ENCODE measurements around the gene TXNDC5. TPM values are rescaled to one million over a fixed set of nuclear protein-coding genes. Genes with fewer than 3 reads are reported as not detected.

Gene TXNDC5
- total RNA-seq, 3 donors from 2014 or later: 123 to 191 (median 165) TPM

GRCh38 chr6:7879579-7879978 lies 31.0 kb downstream of the TXNDC5 start:
- Histone ChIP-seq H3K4me3 (no peak overlapping the region), H3K27ac (no peak overlapping the region), H3K9me3 (no peaks in the 10 kb centered on the region), H3K27me3 (no peaks in the 10 kb centered on the region), H3K4me1 (no peaks in the 10 kb centered on the region), H3K36me3 (peaks cover 6% of the 10 kb centered on the region)
- no peak for TF ChIP-seq POLR2A (IDR thresholded peaks at IDR 0.05)
- TF ChIP-seq CTCF (IDR thresholded peaks at IDR 0.05): no peak
- no peak for TF ChIP-seq POLR2AphosphoS5 (IDR thresholded peaks at IDR 0.05)
- intact Hi-C loops (cut with DNase I; ENCODE audit: low total_unique reads): no loop called here
- DNase-seq (ENCODE audit: low spot score in 2 of 2): no peak

GRCh38 chr6:7879043-7879442 lies 31.5 kb downstream of the TXNDC5 start:
- Histone ChIP-seq H3K4me1 (no peaks in the 10 kb centered on the region), H3K4me3 (no peak overlapping the region), H3K36me3 (peaks cover 3% of the 10 kb centered on the region), H3K27ac (no peak overlapping the region), H3K27me3 (no peaks in the 10 kb centered on the region), H3K9me3 (no peaks in the 10 kb centered on the region)
- intact Hi-C loops (cut with DNase I; ENCODE audit: low total_unique reads): no loop called here
- TF ChIP-seq POLR2AphosphoS5 (IDR thresholded peaks at IDR 0.05): no peak
- no peak for TF ChIP-seq CTCF (IDR thresholded peaks at IDR 0.05)
- no peak for TF ChIP-seq POLR2A (IDR thresholded peaks at IDR 0.05)
- no peak for DNase-seq (ENCODE audit: low spot score in 2 of 2)

DNA sequence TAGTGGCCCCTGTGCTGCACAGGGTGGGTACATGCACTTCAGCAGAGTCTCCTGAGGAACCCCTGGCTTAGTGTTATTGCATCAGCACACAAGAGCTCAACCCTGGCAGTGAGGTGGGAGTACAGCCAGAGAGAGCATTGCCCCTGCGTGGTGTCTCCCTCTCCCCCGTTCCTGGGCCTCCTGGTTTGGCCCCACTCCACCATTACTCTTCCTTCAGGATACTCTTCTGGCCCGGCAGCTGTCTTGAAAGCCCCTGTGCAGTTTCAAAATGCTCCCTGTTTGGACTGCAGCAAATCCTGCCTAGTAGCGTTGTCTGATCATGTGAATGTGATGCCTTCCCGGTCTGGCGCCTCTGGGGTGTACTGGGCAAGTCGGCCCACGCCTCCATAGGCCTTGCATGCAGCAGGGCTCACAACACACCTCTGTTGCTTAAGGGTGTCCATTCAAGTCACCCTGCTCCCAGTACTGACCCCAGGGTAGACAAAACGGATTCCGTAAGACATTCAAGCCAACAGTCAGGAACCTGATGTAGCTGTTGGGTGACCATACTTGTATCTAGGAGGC lies 32.1 kb downstream of the TXNDC5 start:
- Histone ChIP-seq H3K4me3 (no peak overlapping the region), H3K4me1 (no peaks in the 10 kb centered on the region), H3K9me3 (no peaks in the 10 kb centered on the region), H3K27ac (no peak overlapping the region), H3K36me3 (no peaks in the 10 kb centered on the region), H3K27me3 (no peaks in the 10 kb centered on the region)
- intact Hi-C loops (cut with DNase I; ENCODE audit: low total_unique reads): no loop called here
- DNase-seq (ENCODE audit: low spot score in 2 of 2): no peak
- no peak for TF ChIP-seq POLR2AphosphoS5 (IDR thresholded peaks at IDR 0.05)
- TF ChIP-seq CTCF (IDR thresholded peaks at IDR 0.05): no peak
- TF ChIP-seq POLR2A (IDR thresholded peaks at IDR 0.05): no peak

- Histone ChIP-seq H3K27ac (no peak overlapping the region), H3K4me1 (no peaks in the 10 kb centered on the region), H3K27me3 (no peaks in the 10 kb centered on the region), H3K4me3 (no peak overlapping the region), H3K9me3 (no peaks in the 10 kb centered on the region), H3K36me3 (no peaks in the 10 kb centered on the region)
- TF ChIP-seq POLR2A (IDR thresholded peaks at IDR 0.05) (no peak), POLR2AphosphoS5 (IDR thresholded peaks at IDR 0.05) (no peak), CTCF (IDR thresholded peaks at IDR 0.05) (no peak)
- DNase-seq (ENCODE audit: low spot score in 2 of 2): no peak
- intact Hi-C loops (cut with DNase I; ENCODE audit: low total_unique reads): no loop called here
These were observed 41.7 kb downstream of the TXNDC5 start for GRCh38 chr6:7868926-7869325.

- Histone ChIP-seq H3K4me3 (no peak overlapping the region), H3K27me3 (no peaks in the 10 kb centered on the region), H3K4me1 (no peaks in the 10 kb centered on the region), H3K27ac (no peak overlapping the region), H3K36me3 (no peaks in the 10 kb centered on the region), H3K9me3 (no peaks in the 10 kb centered on the region)
- intact Hi-C loops (cut with DNase I; ENCODE audit: low total_unique reads): no loop called here
- no peak for DNase-seq (ENCODE audit: low spot score in 2 of 2)
- TF ChIP-seq CTCF (IDR thresholded peaks at IDR 0.05) (no peak), POLR2A (IDR thresholded peaks at IDR 0.05) (no peak), POLR2AphosphoS5 (IDR thresholded peaks at IDR 0.05) (no peak)
These were observed 44.1 kb downstream of the TXNDC5 start for GRCh38 chr6:7866526-7866925.
